IMR-90 (cell line): ENCODE results near the gene RNF114.

Experiments
- CTCF ChIP-seq: conservative IDR thresholded peaks from 2 replicates; pipeline ENCODE4 v1.5.1; 2012; ENCODE audit warnings: mild to moderate bottlenecking, low read depth, low read length, improper control_type of control experiment
- NFE2L2 ChIP-seq: fragments of 150-350 bp; IDR thresholded peaks from 2 replicates; pipeline ENCODE4 v1.6.1; 2016; ENCODE audit warnings: low read depth, mild to moderate bottlenecking, low read length
- TF ChIP-seq, protein P1 (sequence below): fragments of 150-350 bp; IDR thresholded peaks from 2 replicates; pipeline ENCODE4 v1.6.1; 2017; ENCODE audit warnings: mild to moderate bottlenecking, antibody characterized with exemption, low read length, low read depth

DNA sequence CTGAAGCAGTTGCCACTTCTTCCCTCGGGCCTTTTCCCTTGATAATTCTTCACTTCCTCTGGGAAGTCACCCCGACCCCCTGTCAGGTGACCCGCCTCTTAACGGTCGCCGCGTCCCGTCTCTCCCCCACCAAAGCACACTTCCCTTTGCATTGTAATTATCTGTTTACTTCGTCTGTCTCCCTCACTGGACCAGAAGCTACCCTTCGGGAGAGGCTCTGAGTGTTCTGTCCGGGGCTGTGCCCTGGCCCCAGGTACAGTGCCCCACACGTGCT is 45.8 kb downstream of the RNF114 start:
- TF ChIP-seq, protein P1, sequence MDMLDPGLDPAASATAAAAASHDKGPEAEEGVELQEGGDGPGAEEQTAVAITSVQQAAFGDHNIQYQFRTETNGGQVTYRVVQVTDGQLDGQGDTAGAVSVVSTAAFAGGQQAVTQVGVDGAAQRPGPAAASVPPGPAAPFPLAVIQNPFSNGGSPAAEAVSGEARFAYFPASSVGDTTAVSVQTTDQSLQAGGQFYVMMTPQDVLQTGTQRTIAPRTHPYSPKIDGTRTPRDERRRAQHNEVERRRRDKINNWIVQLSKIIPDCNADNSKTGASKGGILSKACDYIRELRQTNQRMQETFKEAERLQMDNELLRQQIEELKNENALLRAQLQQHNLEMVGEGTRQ: no peak
- TF ChIP-seq CTCF (no peak), NFE2L2 (no peak)
